Lung microvascular endothelial cell (primary cell): ENCODE measurements around the gene CCT8L2. TPM values are rescaled to one million over a fixed set of nuclear protein-coding genes. Genes with fewer than 3 reads are reported as not detected.
"Not testable (repeated sequence)": the region's sequence is repeated elsewhere in the genome, so short reads cannot be mapped to it uniquely, and the experiment has no call there.

Source experiments
- DNase-seq, 2 donors: peaks; one replicate each; pipeline versions ENCODE4 v3.0.0 to v3.0.0-alpha.2; 2010; ENCODE audit warnings: low read depth in 2 of 2
- total RNA-seq: library from RNA; depleted of rRNA; stranded (reverse); fragments of >200 nt; gene quantifications from 2 replicates; pipeline ENCODE4 v1.2.1, GENCODE V29; 2014

CCT8L2 gene
- total RNA-seq, 1 donor from 2014 or later = not detected

DNA sequence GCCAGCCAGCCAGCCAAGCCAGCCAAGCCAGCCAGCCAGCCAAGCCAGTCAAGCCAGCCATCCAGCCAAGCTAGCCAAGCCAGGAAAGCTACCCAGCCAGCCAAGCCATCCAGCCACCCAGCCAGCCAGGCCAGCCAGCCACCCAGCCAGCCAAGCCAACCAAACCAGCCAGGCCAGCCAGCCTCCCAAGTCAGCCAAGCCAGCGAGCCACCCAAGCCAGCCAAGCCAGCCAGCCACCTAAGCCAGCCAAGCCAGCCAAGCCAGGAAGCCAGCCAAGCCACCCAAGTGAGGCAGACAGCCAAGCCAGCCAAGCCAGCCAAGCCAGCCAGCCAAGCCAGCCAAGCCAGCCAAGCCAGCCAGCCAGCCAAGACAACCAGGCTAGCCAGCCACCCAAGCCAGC, 32.6 kb downstream of the CCT8L2 start:
- not testable (repeated sequence) for DNase-seq

DNA sequence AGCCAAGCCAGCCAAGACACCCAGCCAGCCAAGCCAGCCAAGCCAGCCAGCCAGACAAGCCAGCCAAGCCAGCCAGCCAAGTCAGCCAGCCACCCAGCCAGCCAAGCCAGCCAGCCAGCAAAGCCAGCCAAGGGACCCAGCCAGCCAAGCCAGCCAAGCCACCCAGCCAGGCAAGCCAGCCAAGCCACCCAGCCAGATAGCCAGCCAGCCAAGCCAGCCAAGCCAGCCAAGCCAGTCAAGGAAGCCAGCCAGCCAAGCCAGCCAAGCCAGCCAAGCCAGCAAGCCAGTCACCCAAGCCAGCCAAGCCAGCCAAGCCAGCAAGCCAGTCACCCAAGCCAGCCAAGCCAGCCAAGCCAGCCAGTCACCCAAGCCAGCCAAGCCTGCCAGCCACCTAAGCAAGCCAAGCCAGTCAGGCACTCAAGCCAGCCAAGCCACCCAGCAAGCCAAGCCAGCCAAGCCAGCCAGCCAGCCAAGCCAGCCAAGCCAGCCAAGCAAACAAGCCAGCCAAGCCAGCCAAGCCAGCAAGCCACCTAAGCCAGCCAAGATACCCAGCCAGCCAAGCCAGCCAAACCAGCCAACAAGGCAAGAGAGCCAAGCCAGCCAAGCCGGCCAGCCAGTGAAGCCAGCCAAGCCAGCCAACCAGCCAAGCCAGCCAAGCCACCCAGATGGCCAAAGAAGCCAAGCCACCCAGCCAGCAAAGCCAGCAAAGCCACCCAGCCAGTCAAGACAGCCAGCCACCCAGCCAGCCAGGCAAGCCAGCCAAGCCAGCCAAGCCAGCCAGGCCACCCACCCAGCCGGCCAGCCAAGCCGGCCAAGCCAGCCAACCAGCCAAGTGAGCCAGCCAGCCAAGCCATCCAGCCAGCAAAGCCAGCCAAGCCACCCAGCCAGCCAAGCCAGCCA, 33.3 kb downstream of the CCT8L2 start:
- DNase-seq = no peak

DNA sequence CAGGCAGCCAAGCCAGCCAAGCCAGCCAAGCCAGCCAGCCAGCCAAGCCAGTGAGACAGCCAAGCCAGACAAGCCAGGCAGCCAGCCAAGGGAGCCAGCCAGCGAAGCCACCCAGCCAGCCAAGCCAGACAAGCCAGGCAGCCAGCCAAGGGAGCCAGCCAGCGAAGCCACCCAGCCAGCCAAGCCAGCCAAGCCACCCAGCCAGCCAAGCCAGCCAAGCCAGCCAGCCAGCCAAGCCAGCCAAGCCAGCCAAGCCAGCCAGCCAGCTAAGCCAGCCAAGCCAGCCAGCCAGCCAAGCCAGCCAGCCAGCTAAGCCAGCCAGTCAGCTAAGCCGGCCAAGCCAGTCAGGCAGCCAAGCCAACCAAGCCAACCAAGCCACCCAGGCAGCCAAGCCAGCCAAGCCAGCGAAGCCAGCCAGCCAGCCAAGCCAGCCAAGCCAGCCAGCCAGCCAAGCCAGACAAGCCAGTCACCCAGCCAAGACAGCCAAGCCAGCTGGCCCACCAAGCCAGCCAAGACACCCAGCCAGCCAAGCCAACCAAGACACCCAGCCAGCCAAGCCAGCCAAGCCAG, 34.1 kb downstream of the CCT8L2 start:
- DNase-seq = not testable (repeated sequence)

DNA sequence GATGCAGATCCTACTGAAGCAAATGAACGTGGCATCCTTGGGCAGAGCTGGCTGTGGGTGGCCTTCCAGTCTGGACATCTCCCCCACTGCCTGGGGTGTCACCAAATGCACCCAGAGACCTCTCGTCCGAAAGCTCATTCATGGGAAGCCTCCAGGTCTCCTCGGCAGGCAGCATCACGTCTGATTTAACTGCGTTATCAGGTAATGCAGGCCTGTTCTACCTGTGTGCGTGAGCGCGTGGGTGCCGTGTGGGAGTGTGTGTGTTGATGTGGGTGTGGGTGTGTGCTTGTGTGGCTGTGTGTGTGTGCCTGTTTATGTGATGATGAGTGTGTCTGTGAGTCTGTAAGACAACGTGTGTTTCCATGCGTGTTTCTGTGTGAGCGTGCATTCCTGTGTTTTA, 35.1 kb downstream of the CCT8L2 start:
- not testable (repeated sequence) for DNase-seq

DNA sequence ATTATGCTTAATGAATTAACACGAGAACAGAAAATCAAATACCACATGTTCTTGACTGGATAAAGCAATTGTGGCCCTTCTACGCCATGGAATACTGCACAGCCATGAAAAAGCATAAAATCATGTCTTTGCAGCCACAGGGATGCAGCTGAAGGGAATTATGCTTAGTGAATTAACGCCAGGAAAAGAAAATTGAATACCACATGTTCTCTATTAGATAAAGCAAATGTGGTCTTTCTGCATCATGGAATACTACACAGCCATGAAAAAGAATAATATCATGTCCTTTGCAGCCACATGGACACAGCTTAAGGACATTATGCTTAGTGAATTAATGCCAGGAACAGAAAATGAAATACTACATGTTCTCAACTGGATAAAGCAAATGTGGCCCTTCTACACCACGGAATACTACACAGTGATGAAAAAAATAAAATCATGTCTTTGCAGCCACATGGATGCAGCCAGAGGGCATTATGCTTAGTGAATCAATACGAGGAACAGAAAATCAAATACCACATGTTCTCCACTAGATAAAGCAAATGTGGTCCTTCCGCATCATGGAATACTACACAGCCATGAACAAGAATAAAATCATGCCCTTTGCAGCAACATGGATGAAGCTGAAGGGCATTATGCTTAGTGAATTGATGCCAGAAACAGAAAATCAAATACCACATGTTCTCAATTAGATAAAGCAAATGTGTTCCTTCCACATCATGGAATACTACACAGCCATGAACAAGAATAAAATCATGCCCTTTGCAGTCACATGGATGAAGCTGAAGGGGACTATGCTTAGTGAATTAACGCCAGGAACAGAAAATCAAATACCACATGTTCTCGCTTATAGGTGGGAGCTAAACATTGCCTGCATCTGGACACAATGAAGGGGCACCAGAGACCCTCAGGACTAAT, 37.3 kb downstream of the CCT8L2 start:
- not testable (repeated sequence) for DNase-seq

DNA sequence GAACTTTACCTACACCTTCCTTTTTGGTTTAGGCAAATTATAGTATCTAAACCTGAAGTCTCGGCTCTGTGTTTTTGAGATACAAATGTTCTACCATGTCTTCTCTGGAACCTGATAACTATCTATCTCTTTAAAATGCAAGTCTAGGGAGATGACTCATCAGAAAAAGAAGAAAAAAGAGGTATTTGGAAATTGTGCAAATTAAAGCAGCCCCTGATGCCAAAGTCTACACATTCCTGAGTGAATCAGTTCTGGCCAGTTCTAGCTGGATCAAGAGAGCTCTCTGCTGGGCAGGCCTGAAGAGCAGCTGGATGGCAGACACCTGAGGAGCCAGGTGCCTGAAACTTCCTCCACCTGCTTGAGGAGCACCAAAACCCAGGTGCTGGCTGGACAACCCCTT, 49.3 kb downstream of the CCT8L2 start:
- DNase-seq = not testable (repeated sequence)

Other genes with a start within 250 kb of the CCT8L2 start
- not detected in 2 replicates for gene XKR3, start 232.6 kb upstream of the CCT8L2 start, total RNA-seq